Erythroblast (primary cell): ENCODE data around the gene SMARCC1.

Source experiments
- GATA1 ChIP-seq: IDR thresholded peaks from 2 replicates; pipeline ENCODE4 v1.6.1; 2011; ENCODE audit warnings: low read depth, mild to moderate bottlenecking, control low read depth, low read length, moderate library complexity
- POLR2A ChIP-seq: IDR thresholded peaks from 2 replicates; pipeline ENCODE4 v1.6.1; 2011; ENCODE audit warnings: mild to moderate bottlenecking, low read length

DNA sequence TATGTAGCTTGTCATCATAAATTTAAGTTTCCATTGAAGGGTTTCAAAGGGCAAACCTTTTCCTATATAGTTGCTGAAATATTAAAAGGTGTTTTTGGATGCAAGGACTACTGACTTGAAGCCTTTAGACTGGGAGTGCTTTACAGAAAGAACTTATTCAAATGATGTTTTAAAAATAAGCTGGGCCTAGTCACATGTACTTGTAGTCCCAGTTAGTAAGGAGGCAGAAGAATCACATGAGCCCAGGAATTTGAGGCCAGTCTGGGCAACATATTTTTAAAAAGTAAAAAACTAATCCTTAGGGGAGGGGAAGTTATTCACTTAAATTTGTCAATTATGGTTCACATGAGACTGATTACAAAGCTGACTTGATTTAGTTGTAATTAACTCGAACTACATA, 65.0 kb downstream of the SMARCC1 start:
- TF ChIP-seq POLR2A, result no peak
- no peak for TF ChIP-seq GATA1
